Fibroblast of villous mesenchyme (primary cell): ENCODE data around the gene COG8. TPM values are rescaled to one million over a fixed set of nuclear protein-coding genes. Genes with fewer than 3 reads are reported as not detected.
"Not testable (repeated sequence)": the region's sequence is repeated elsewhere in the genome, so short reads cannot be mapped to it uniquely, and the experiment has no call there.

Experiments
- DNase-seq: peaks from one replicate; pipeline ENCODE4 v3.0.0-alpha.2; 2010; ENCODE audit warnings: low read depth
- H3K4me3 ChIP-seq: 2 replicates; pipeline ENCODE4 v1.5.1; 2011; ENCODE audit warnings: low read depth, mild to moderate bottlenecking, low read length
- total RNA-seq: library from RNA; depleted of rRNA; stranded (reverse); fragments of >200 nt; gene quantifications from 2 replicates; pipeline ENCODE4 v1.2.3, GENCODE V29; 2012
- TF ChIP-seq, protein P1 (sequence below): IDR thresholded peaks from 2 replicates; pipeline ENCODE4 v1.5.1; 2012; ENCODE audit warnings: low read depth, mild to moderate bottlenecking, low read length; ENCODE audit not compliant: insufficient read depth

The COG8 gene
- total RNA-seq, 1 donor, result 36.3 TPM

DNA sequence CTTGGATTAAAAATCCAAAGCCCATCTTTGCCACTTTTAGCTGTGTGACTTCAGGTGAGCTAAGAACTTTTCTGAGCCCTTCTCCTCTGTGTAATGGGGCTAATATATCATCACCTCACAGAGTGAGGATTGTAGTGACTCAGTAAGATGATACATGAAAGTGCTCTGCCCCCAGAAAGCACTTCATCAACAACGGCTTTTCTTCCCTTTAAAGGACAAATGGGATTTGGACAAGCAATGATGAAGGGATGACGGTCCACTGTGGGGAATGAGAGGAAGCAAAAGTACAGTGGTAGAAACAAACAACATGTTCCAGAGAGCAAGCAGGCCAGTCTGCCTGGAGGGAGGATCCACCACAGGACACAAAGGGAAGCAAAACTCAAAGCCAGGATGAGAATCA is 26.5 kb upstream of the COG8 start:
- peak; percentile 47 for DNase-seq
- no peak overlapping the region for H3K4me3 ChIP-seq
- TF ChIP-seq, protein P1, sequence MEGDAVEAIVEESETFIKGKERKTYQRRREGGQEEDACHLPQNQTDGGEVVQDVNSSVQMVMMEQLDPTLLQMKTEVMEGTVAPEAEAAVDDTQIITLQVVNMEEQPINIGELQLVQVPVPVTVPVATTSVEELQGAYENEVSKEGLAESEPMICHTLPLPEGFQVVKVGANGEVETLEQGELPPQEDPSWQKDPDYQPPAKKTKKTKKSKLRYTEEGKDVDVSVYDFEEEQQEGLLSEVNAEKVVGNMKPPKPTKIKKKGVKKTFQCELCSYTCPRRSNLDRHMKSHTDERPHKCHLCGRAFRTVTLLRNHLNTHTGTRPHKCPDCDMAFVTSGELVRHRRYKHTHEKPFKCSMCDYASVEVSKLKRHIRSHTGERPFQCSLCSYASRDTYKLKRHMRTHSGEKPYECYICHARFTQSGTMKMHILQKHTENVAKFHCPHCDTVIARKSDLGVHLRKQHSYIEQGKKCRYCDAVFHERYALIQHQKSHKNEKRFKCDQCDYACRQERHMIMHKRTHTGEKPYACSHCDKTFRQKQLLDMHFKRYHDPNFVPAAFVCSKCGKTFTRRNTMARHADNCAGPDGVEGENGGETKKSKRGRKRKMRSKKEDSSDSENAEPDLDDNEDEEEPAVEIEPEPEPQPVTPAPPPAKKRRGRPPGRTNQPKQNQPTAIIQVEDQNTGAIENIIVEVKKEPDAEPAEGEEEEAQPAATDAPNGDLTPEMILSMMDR, result no peak

DNA sequence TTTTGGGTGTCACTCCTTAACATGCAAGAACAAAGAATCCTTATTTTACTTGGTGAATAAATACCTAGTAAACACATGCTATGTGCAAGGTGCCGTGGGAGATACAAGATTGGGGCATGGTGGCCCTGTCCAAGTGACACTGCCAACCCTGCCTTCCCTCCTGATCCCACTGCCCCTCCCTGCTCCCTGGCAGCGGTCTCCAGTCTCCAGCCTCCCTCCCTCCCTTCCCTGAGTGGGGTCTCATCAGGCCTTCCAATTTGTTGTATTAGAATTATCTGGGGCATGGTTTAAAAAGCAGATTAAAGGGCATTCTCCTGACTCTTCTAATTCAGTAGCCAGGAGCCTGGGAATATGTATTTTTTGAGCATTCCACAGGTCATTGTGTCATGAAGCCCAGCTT is 24.7 kb upstream of the COG8 start:
- TF ChIP-seq, protein P1, result no peak
- H3K4me3 ChIP-seq, result no peak overlapping the region
- DNase-seq, result no peak

DNA sequence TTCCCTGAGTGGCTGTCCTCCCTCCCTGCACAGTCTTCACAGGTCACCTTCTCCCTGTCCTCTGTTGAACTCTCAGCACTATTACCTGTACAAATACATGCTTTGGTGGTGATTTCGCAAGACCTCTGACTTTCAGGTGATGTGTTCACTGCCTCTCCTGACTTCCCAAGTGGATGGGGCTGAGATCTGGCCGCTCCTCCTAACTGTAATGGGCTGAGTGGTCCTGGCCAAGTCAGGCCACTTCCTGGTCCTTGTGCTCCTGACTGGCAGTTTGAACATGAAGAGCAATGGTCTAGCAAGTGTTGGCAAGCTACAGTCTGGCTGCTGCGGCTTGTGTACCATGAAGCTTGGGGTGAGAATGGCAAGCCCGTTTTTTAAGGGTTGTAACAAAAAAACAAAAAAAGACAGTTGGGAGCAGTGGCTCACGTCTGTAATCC is 23.9 kb upstream of the COG8 start:
- H3K4me3 ChIP-seq, result no peak overlapping the region
- DNase-seq, result no peak
- TF ChIP-seq, protein P1, result no peak

DNA sequence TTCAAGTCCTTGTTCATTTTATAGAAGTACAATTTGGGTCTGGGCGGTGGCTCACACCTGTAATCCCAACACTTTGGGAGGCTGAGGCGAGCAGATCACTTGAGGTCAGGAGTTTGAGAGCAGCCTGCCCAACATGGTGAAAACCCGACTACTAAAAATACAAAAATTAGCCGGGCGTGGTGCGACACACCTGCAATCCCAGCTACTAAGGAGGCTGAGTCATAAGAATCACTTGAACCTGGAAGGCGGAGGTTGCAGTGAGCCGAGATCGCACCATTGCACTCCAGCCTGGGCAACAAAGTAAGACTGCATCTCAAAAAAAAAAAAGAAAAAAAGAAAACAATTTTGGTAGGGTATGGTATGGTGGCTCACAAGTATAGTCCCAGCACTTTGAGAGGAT is 20.7 kb upstream of the COG8 start:
- DNase-seq, H3K4me3 ChIP-seq: not testable (repeated sequence)

DNA sequence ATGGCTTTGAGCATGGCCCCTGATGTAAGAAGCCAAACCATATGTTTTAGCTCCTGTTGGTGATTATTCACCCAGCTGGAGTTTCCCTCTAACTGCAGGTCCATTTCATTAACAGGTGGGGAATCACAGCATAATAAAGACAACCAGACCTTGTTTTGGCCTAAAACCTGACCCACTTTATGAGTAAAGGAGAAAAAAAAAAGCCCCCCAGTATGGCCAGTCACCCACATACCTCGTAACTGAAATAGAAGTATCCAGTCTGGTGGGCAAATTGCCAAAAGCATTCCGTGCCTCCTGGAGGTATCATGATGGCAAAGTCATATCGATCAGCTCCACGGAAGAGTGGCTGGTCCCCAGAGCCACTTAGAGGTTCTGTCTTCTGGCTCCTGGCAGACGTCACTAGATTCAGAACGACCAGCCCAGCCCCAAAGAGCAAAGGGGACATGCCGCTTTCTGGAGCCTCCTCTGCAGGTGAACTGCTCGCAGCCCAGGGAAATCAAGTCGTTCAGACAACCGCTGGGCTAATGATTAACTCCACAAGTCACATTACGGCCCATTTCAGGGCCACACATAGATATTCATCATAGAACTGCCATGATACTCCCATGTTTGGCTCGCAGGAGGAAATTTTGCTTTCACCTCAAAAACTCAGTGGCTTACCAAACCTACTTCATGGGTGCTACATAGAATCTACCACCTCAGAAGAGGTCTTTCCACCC is 12.1 kb upstream of the COG8 start, which contains the start of gene TMED6:
Gene TMED6 (minus strand): TSS at position 478 of the 719 bp plus-strand sequence. CDS start 33 bp downstream, at position 445.
- no peak within 1 kb of the TSS for H3K4me3 ChIP-seq
- no peak for DNase-seq
- TF ChIP-seq, protein P1, result no peak

DNA sequence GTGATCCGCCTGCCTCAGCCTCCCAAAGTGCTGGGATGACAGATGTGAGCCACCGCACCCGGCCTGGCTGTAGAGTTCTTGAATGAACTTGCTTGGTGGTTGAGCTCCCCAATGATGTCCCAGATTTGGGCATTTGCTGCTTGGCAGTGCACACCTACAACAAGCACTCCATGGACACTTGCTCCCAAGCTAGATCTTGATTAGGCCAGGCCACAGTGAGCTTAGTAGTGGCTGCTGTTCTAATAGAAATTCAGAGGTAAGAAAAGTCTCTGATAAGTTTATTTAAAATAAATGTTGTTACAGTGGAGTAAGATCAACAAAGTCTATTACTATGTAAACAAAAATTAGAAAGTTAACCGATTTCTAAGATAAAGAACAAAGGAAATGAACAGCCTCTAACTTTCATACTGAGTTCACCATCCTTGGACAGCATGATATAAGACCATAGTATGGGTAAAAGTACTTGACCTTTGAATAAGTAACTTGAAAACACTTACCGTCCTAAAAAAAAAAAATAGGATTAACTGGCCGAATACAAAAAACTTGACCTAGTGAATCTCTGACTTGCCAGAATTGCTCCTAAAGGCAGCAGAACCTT is 11.3 kb upstream of the COG8 start:
- TF ChIP-seq, protein P1, result no peak
- no peak for DNase-seq
- no peak overlapping the region for H3K4me3 ChIP-seq

DNA sequence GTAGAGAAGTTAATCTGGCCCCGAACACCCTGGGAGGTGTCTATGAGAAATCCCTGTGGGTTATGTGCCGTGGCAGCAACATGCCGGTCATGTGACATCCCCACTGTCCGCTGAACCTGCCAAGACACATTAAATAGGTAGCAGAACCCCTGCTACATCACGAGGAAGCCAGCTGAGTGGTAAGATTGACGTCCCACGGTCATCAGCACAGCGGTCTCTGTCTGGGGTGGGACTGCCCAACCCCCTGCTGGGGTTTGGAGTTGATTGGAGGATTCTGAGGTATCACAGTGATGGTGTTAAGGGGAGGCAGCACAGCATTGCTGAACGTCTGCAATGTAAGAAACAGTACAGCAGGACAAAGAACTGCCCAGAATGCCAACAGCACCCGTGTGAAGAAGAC is 10.2 kb upstream of the COG8 start:
- no peak overlapping the region for H3K4me3 ChIP-seq
- no peak for DNase-seq

More for the DNA sequence above, 10.2 kb upstream of the COG8 start:
- TF ChIP-seq, protein P1, result no peak
